CD4-positive, alpha-beta T cell treated with Interleukin-15 for 4 hours (primary cell): ENCODE data around the gene ZNF343.
A peak's percentile ranks its signal among the peaks of the same experiment; 100 is the strongest.
"Not testable (repeated sequence)": the region's sequence is repeated elsewhere in the genome, so short reads cannot be mapped to it uniquely, and the experiment has no call there.

Source experiments
- DNase-seq: peaks from one replicate; pipeline ENCODE4 v3.0.0-alpha.2; 2020; ENCODE audit warnings: low spot score

The ZNF343 gene

GRCh38 chr20:2521369-2522305 lies 12.9 kb upstream of the ZNF343 start:
- peak; percentile 66 for DNase-seq

DNA sequence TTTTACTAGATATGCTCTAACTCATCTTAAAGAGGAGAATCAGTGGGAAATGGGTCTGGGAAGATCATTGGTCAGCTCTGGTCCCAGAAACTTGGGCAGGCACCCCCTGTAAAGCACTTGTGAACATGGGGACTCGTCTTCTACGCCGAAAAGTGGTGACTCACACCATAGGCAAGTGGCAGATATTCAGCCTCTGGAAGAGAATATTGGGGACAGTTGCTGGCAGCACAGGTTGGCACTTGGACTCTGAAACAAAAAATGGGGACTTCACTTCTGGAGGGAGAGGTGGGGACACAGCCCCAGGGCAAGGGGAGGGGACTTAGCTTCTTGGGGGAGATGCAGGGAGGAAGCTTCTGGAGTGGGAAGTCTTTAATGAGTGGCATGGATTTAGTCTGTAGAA lies 11.9 kb upstream of the ZNF343 start:
- DNase-seq, result no peak

- DNase-seq, result no peak
Observed at GRCh38 chr20:2519115-2519809, 10.5 kb upstream of the ZNF343 start.

GRCh38 chr20:2518558-2518957 lies 9.8 kb upstream of the ZNF343 start:
- DNase-seq, result no peak

DNA sequence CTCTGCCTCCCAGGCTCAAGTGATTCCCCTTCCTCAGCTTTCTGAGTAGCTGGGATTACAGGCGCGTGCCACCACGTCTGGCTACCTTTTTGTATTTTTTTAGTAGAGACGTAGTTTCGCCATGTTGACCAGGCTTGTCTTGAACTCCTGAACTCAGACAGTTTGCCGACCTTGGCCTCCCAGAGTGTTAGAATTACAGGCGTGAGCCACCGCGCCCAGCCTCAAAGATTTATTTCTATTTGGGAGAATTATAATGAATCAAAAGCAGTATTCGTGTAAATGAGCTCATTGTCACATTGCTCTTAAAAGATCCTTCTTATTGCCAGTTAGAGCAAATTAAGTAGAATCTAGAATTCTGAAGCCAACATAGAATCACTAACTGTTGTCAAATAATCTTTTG lies 9.4 kb upstream of the ZNF343 start:
- DNase-seq, result no peak

DNA sequence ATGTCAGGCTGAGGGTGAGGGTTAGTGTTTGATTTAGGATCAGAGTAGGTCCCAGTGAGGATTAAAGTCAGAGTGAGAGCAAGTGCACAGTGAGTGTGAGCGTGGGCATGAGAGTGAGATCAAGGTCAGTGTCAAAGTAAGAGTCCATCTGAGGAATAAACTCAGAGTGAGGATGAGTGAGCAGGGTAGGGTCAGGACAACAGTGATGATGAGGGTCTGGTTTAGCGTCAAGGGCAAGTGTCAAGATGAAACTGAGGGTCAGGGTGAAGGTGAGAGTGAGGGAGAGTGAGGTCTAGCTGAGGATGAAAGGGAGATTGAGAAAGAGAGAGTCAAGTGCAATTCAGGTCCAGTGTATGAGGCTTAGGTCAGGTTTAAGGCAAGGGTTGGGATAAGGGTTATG lies 7.7 kb upstream of the ZNF343 start:
- DNase-seq, result no peak

GRCh38 chr20:2515203-2515602 lies 6.5 kb upstream of the ZNF343 start:
- DNase-seq, result no peak

GRCh38 chr20:2509794-2510193 lies 1.1 kb upstream of the ZNF343 start:
- DNase-seq, result no peak

GRCh38 chr20:2509468-2509781 lies 710 bp upstream of the ZNF343 start:
- DNase-seq, result no peak

GRCh38 chr20:2507875-2508630 lies 662 bp downstream of the ZNF343 start:
- no peak for DNase-seq

GRCh38 chr20:2507464-2507863 lies 1.3 kb downstream of the ZNF343 start:
- no peak for DNase-seq

GRCh38 chr20:2506426-2506825 lies 2.3 kb downstream of the ZNF343 start:
- not testable (repeated sequence) for DNase-seq

- DNase-seq, result not testable (repeated sequence)
Observed at GRCh38 chr20:2504803-2505202, 3.9 kb downstream of the ZNF343 start.

- DNase-seq, result not testable (repeated sequence)
Observed at GRCh38 chr20:2502808-2503384, 5.8 kb downstream of the ZNF343 start.

DNA sequence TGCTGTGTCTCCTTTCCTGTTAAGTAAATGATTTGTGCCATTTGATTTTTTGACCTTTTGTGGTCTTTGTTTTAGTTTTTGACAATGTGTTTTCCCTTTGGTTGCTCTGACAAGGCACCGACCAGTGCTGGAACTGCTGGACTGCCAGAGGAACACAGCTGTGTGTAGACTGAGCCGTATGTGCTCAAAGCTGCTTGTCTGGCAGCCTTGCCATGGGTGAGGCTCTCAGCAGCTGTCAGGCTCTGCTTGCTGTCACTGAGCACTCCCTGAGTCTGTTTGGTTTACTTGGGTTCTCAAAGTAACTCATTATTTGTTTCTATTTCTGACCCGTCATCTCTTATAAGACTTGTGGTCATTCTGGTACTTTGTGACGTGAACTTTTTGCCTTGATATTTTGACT lies 23.1 kb downstream of the ZNF343 start:
- DNase-seq, result no peak

DNA sequence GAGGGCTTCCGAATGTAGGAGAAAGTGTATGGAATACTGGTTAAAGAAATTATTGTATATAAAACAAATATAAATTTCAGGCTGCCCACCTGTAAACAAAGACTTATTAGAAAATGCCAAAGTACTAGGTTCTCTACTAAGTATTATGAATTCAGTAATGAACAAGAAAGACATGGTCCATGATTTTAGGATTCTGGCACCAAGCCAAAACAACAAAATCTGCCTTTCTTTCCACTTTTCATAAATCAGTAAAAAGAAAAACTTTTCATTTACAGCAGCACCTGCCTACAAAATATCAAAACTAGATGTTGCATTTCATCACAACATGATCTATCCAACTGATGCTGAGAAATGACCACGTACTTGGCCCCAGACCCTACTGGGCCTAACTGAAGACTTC lies 23.6 kb downstream of the ZNF343 start:
- DNase-seq, result no peak

- no peak for DNase-seq
Observed at GRCh38 chr20:2483504-2483903, 25.2 kb downstream of the ZNF343 start.

- no peak for DNase-seq
Observed at GRCh38 chr20:2480381-2480780, 28.3 kb downstream of the ZNF343 start.

- DNase-seq, result no peak
Observed at GRCh38 chr20:2476742-2477615, 31.7 kb downstream of the ZNF343 start.

DNA sequence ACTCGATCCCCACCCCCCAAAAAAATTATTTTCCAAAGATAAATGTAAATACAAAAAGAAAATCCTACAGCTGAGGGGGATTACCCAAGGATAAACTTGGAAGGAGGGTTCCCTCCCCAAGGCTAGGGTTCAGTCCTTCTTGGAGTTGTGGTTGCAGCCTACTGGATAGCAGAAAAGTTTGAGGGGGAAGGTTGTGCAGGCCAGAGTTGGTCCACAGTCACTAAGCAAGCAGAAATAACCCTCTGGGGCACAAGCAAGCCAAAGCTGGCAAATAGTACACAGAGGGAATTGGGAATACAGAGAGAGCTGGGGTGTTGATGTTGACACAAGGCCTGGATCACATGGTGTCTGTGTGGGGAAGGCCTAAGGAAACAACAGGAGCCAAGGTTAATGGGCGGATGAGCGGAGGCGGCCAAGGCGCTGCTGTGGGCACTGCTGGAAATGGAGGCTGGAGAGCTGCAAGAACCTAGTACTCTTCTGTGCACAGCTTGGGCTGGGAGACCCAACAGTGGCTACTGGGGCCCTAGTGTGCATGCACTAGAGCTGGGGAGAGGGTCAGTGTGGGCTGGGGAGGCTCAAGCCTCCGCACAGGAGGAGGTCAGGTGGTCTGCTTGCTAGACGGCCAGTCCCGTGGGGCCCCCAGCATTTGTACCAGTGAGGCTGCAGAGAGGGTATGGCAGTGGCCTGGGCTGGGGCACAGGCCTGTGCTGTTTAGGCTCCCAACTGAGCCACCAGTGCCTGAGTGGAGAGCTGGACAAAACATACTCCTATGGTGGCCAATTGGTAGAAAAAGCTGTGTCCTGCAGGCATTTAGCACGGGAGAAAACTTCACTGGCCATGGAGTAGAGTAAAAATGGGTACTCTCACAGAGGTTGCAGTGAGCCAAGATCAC lies 32.6 kb downstream of the ZNF343 start:
- no peak for DNase-seq
